ENCODE results near the gene ZNF831.

Gene ZNF831

GRCh38 chr20:59145924-59146779, 17.5 kb upstream of the ZNF831 start:
- no peak for TF ChIP-seq POLR2AphosphoS5 (IDR thresholded peaks at IDR 0.05; ENCODE audit: low read depth)
- TF ChIP-seq, protein P1, sequence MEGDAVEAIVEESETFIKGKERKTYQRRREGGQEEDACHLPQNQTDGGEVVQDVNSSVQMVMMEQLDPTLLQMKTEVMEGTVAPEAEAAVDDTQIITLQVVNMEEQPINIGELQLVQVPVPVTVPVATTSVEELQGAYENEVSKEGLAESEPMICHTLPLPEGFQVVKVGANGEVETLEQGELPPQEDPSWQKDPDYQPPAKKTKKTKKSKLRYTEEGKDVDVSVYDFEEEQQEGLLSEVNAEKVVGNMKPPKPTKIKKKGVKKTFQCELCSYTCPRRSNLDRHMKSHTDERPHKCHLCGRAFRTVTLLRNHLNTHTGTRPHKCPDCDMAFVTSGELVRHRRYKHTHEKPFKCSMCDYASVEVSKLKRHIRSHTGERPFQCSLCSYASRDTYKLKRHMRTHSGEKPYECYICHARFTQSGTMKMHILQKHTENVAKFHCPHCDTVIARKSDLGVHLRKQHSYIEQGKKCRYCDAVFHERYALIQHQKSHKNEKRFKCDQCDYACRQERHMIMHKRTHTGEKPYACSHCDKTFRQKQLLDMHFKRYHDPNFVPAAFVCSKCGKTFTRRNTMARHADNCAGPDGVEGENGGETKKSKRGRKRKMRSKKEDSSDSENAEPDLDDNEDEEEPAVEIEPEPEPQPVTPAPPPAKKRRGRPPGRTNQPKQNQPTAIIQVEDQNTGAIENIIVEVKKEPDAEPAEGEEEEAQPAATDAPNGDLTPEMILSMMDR (IDR thresholded peaks at IDR 0.05; ENCODE audit: insufficient read depth, low read length) = no peak
- no peak for TF ChIP-seq SPI1 (IDR thresholded peaks at IDR 0.05; ENCODE audit: borderline replicate concordance, low read depth)
- no peak for TF ChIP-seq REST (IDR thresholded peaks at IDR 0.05; ENCODE audit: insufficient replicate concordance, low read depth)
- TF ChIP-seq GABPA (IDR thresholded peaks at IDR 0.05; ENCODE audit: low read depth) = no peak
- DNase-seq (ENCODE audit: low read depth in 1 of 2, low spot score in 1 of 2) = no peak
- no peak overlapping the region for H3K27ac ChIP-seq (replicated peaks)
- no peak overlapping the region for H3K4me3 ChIP-seq (replicated peaks; ENCODE audit: insufficient read depth, low read length)
- peaks cover 3% of the 10 kb centered on the region for H3K27me3 ChIP-seq (ENCODE audit: insufficient read depth, poor library complexity, severe bottlenecking)

DNA sequence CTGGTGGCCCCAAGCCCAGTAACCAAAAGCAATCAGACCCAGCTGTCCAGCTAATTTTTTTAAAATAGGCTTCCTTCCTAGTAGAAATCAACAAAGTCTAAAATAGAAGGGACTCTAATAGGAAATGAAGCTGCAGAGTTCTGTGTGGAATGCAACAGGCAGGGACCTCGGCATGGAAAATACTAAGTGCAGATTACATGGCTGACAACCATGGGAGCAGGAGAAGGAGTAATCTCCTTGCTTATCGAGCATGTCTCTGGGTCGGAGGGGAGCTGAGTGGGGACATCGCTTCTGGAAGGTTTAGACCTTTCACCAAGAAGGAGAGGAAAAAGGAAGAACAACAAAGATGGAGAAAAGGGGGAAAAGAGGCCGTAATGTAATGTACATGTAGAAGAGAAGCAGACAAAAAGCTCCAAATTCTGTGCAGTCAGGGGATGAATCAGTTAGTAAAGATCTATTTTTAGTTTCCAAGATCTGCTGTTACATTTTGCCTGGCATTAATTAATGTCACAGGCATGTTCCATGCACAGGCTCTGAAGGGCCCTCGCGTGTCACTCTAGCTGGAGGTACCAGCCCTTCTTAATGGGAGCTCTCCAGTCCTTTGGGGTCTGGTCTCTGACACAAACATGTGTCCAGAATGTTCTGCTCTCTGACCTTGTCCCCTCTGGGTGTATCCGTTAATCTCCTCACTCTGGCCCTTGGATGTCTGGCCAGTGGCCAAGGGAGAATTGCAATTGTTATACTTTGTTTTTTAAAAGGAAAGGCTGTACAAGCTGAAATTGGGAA, 16.6 kb upstream of the ZNF831 start:
- Histone ChIP-seq H3K27ac (replicated peaks) (no peak overlapping the region), H3K27me3 (ENCODE audit: insufficient read depth, poor library complexity, severe bottlenecking) (peaks cover 3% of the 10 kb centered on the region), H3K4me3 (replicated peaks; ENCODE audit: insufficient read depth, low read length) (no peak overlapping the region)
- no peak for TF ChIP-seq SPI1 (IDR thresholded peaks at IDR 0.05; ENCODE audit: borderline replicate concordance, low read depth)
- DNase-seq (ENCODE audit: low read depth in 1 of 2, low spot score in 1 of 2) = no peak

- Histone ChIP-seq H3K27ac (replicated peaks) (no peak overlapping the region), H3K27me3 (ENCODE audit: insufficient read depth, poor library complexity, severe bottlenecking) (peaks cover 3% of the 10 kb centered on the region), H3K4me3 (replicated peaks; ENCODE audit: insufficient read depth, low read length) (no peak overlapping the region)
- TF ChIP-seq GABPA (IDR thresholded peaks at IDR 0.05; ENCODE audit: low read depth) = no peak
- no peak for DNase-seq (ENCODE audit: low read depth in 1 of 2, low spot score in 1 of 2)
Measured at GRCh38 chr20:59147586-59147985, 16.0 kb upstream of the ZNF831 start.

GRCh38 chr20:59148701-59149493, 14.7 kb upstream of the ZNF831 start:
- Histone ChIP-seq H3K27ac (replicated peaks) (no peak overlapping the region; the same call in 1 of the 2 replicates), H3K4me3 (replicated peaks; ENCODE audit: insufficient read depth, low read length) (no peak overlapping the region), H3K27me3 (ENCODE audit: insufficient read depth, poor library complexity, severe bottlenecking) (no peaks in the 10 kb centered on the region)
- no peak for DNase-seq (ENCODE audit: low read depth in 1 of 2, low spot score in 1 of 2)
- TF ChIP-seq, protein P1 (IDR thresholded peaks at IDR 0.05; ENCODE audit: insufficient read depth, low read length) = no peak

DNA sequence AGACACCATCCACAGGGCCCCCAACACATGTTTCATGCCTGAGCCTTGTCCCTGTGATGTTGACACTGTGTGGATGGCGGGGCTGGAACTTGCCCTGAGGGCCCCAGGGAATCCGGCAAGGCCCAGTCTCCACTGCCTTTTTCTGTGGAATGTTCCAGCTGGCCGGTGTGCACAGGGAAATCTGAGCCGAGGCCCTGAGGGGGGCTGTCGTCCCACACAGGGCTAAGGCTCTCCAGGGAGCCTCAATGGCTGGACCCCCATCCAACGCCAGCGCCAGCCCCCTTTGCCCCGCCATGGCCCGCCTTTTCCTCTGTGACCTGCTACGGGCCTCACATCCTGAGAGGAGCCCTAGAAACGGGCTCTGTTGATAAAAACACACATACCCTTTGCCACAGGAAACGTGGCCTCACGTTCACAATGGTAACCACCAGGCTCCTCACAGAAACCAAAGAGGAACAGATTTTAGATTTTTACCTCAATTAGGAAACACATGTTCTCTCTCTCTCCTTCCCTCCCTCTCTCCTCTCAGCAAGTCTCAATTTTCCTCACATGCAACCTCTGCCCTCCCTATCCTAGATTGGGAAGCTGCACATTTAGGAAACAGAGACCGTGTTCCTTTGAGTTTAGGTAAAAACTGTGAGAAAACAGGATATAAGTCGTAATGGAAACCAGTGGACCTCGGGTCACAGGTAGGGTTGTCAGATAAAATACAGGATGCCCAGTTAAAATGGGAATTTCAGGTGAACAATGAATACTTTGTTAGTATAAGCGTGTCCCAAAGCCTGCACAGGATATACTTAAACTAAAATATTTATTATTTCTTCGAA, 13.7 kb upstream of the ZNF831 start:
- Histone ChIP-seq H3K27me3 (ENCODE audit: insufficient read depth, poor library complexity, severe bottlenecking) (no peaks in the 10 kb centered on the region), H3K27ac (replicated peaks) (peak overlapping the region; percentile 39), H3K4me3 (replicated peaks; ENCODE audit: insufficient read depth, low read length) (no peak overlapping the region)
- peak in 1 of 2 experiments; percentile 70 for DNase-seq (ENCODE audit: low read depth in 1 of 2, low spot score in 1 of 2)
- peak; percentile 82 for TF ChIP-seq POLR2AphosphoS5 (IDR thresholded peaks at IDR 0.05; ENCODE audit: low read depth)
- peak; percentile 58; the same call in 1 of the 2 replicates for TF ChIP-seq SPI1 (IDR thresholded peaks at IDR 0.05; ENCODE audit: borderline replicate concordance, low read depth)
- TF ChIP-seq, protein P1 (IDR thresholded peaks at IDR 0.05; ENCODE audit: insufficient read depth, low read length) = no peak
- TF ChIP-seq REST (IDR thresholded peaks at IDR 0.05; ENCODE audit: insufficient replicate concordance, low read depth) = peak; percentile 42
- TF ChIP-seq GABPA (IDR thresholded peaks at IDR 0.05; ENCODE audit: low read depth) = no peak

Measured in HL-60 (cell line).